Measurements from ENCODE around the gene DNER. TPM values are rescaled to one million over a fixed set of nuclear protein-coding genes. Genes with fewer than 3 reads are reported as not detected.

Gene DNER
- total and polyA plus RNA-seq, 2 donors (not counting 1 experiment from before 2014, with no cell fraction given): not detected

DNA sequence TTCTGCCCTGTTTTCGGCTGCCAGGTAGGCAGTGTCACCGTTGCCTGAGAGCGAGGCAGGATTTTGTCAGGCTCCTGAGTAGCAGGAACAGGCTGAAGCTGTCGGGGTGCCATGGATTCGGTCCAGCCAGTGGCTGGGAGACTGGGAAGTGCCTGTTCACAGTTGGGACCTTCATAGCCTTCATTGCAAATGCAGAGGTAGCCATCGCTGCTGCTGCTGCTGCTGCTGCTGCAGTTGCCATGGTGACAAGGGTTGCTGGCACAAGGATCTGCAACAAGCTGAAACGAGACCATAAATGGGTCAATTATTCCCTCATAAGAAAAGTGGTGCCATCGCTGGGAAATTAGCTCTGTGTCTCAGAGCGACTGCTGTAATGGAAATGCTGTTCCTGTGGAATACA, 122.7 kb downstream of the DNER start:
- no peak overlapping the region for H3K4me3 ChIP-seq (ENCODE audit: control extremely low read depth in 1 of 5, extremely low read depth in 1 of 5, insufficient read depth in 1 of 5, low read depth in 2 of 5, low read length in 4 of 5)
- Mint-ChIP-seq H3K27ac (no peak overlapping the region), H3K4me3 (no peak overlapping the region), H3K4me1 (no peaks in the 10 kb centered on the region), H3K9me3 (ENCODE audit: insufficient read depth) (no peaks in the 10 kb centered on the region), H3K27me3 (peaks cover 9% of the 10 kb centered on the region)
- H3K36me3 ChIP-seq (replicated peaks in 1 of 2; ENCODE audit: control extremely low read depth in 1 of 2, control insufficient read depth in 1 of 2, extremely low read depth in 1 of 2, insufficient read depth in 2 of 2, low read length in 1 of 2): no peaks in the 10 kb centered on the region
- no peaks in the 10 kb centered on the region for H4K20me1 ChIP-seq (ENCODE audit: control insufficient read depth, insufficient read depth, low read length, poor library complexity, severe bottlenecking)
- no peaks in the 10 kb centered on the region for H3K79me2 ChIP-seq (ENCODE audit: control insufficient read depth, insufficient read depth, low read length)
- no peak overlapping the region for H3K9ac ChIP-seq (ENCODE audit: low read length)
- no peaks in the 10 kb centered on the region for H3K9me3 ChIP-seq (ENCODE audit: control extremely low read depth in 1 of 3, control insufficient read depth in 2 of 3, insufficient read depth in 1 of 3, low read length in 2 of 3)
- TF ChIP-seq EZH2 (IDR thresholded peaks at IDR 0.05; ENCODE audit: borderline replicate concordance, insufficient read depth, low read depth, low read length, poor library complexity, severe bottlenecking): no peak
- H3K4me1 ChIP-seq (ENCODE audit: control insufficient read depth in 2 of 2, insufficient read depth in 2 of 2, low read length in 2 of 2): no peaks in the 10 kb centered on the region
- CTCF ChIA-PET: interaction anchor here (0.6 kb wide), 1 partner anchor 49 kb away, joined by 4 read pairs; no protein-coding TSS in a partner anchor
- WGBS (ENCODE audit: insufficient coverage): 81% methylated on average over 7 of the region's 9 CpGs
- intact Hi-C loops (cut with micrococcal nuclease): no loop called here
- H3K4me2 ChIP-seq (replicated peaks; ENCODE audit: low read depth, low read length, poor library complexity, severe bottlenecking): no peak overlapping the region
- H3K27ac ChIP-seq (ENCODE audit: low read length in 2 of 2): no peak overlapping the region
- POLR2A ChIA-PET: no interaction called here
- ATAC-seq (ENCODE audit: low read depth) (no peak), DNase-seq (no peak)
- H2AFZ ChIP-seq (ENCODE audit: insufficient read depth, low read depth, low read length, poor library complexity, severe bottlenecking): no peak overlapping the region
- peaks cover 0 to under 1% (median 0%) of the 10 kb centered on the region in 4 experiments for H3K27me3 ChIP-seq (replicated peaks in 1 of 4; ENCODE audit: control extremely low read depth in 1 of 4, control insufficient read depth in 3 of 4, insufficient read depth in 4 of 4, low read length in 3 of 4)

DNA sequence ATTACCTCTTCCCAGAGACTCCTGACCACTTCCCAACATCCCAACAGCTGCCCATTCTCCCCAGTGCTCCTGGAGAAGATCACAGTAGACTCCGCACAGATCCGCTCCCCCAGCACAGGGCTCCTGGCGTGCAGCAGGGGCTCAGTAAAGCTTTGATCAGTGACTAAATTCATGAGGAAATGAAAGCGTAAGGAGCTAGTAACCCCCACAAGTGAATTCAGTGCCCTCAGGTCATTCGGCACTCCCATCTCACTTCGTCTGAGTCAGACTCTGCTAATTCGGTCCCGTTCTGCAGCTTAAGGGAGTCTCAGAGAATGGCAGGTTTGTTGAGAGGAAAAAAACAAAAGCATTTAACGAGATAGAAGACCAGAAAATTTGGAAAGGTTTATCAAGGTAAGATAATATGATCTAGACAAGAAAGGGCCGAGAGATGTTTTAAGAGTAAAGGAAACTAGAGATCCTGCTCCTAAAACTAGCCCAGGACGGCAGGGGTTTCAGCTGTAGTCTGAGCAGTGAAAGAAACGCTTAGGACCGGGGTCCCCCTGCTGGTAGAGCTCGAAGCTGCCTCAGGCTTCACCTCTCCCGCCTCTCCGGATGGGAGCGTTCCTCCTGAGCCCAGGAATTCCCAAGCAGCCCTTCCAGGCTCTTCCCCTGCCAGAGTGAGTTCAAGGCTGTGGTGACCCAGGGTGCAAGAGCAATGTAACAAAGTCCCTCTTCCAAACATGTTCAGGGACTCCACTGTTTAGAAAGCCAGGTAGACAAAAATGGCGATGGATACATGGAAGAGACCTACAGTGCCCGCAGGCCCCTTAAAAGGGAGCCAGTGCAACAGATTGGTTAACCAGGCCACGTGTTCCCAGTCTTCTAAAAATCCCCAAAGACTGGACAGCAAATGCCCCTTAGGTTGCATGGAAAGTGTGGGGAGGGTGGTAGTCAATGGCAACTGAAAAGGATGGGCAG, 127.3 kb downstream of the DNER start:
- H3K9me3 Mint-ChIP-seq (ENCODE audit: insufficient read depth): no peaks in the 10 kb centered on the region
- Histone ChIP-seq H3K27ac (ENCODE audit: low read length in 2 of 2) (no peak overlapping the region), H3K4me3 (ENCODE audit: control extremely low read depth in 1 of 5, extremely low read depth in 1 of 5, insufficient read depth in 1 of 5, low read depth in 2 of 5, low read length in 4 of 5) (no peak overlapping the region), H3K36me3 (replicated peaks in 1 of 2; ENCODE audit: control extremely low read depth in 1 of 2, control insufficient read depth in 1 of 2, extremely low read depth in 1 of 2, insufficient read depth in 2 of 2, low read length in 1 of 2) (no peaks in the 10 kb centered on the region), H3K9ac (ENCODE audit: low read length) (no peak overlapping the region), H2AFZ (ENCODE audit: insufficient read depth, low read depth, low read length, poor library complexity, severe bottlenecking) (no peak overlapping the region), H3K9me3 (ENCODE audit: control extremely low read depth in 1 of 3, control insufficient read depth in 2 of 3, insufficient read depth in 1 of 3, low read length in 2 of 3) (no peaks in the 10 kb centered on the region), H3K27me3 (replicated peaks in 1 of 4; ENCODE audit: control extremely low read depth in 1 of 4, control insufficient read depth in 3 of 4, insufficient read depth in 4 of 4, low read length in 3 of 4) (peaks cover 0 to 2% (median 0%) of the 10 kb centered on the region in 4 experiments), H3K4me1 (ENCODE audit: control insufficient read depth in 2 of 2, insufficient read depth in 2 of 2, low read length in 2 of 2) (no peaks in the 10 kb centered on the region), H3K79me2 (ENCODE audit: control insufficient read depth, insufficient read depth, low read length) (no peaks in the 10 kb centered on the region), H4K20me1 (ENCODE audit: control insufficient read depth, insufficient read depth, low read length, poor library complexity, severe bottlenecking) (no peaks in the 10 kb centered on the region), H3K4me2 (replicated peaks; ENCODE audit: low read depth, low read length, poor library complexity, severe bottlenecking) (no peak overlapping the region)
- H3K4me1 Mint-ChIP-seq: no peaks in the 10 kb centered on the region
- intact Hi-C loops (cut with micrococcal nuclease): loop anchor here (5.0 kb wide), 1 partner anchor 1695 kb away; no protein-coding TSS in a partner anchor
- 45% methylated on average over 19 of the region's 20 CpGs for WGBS (ENCODE audit: insufficient coverage)
- peak; percentile 23 for DNase-seq
- no peak overlapping the region for H3K27ac Mint-ChIP-seq
- ATAC-seq (ENCODE audit: low read depth): no peak
- no peak for TF ChIP-seq EZH2 (IDR thresholded peaks at IDR 0.05; ENCODE audit: borderline replicate concordance, insufficient read depth, low read depth, low read length, poor library complexity, severe bottlenecking)
- TF ChIP-seq, protein P1, sequence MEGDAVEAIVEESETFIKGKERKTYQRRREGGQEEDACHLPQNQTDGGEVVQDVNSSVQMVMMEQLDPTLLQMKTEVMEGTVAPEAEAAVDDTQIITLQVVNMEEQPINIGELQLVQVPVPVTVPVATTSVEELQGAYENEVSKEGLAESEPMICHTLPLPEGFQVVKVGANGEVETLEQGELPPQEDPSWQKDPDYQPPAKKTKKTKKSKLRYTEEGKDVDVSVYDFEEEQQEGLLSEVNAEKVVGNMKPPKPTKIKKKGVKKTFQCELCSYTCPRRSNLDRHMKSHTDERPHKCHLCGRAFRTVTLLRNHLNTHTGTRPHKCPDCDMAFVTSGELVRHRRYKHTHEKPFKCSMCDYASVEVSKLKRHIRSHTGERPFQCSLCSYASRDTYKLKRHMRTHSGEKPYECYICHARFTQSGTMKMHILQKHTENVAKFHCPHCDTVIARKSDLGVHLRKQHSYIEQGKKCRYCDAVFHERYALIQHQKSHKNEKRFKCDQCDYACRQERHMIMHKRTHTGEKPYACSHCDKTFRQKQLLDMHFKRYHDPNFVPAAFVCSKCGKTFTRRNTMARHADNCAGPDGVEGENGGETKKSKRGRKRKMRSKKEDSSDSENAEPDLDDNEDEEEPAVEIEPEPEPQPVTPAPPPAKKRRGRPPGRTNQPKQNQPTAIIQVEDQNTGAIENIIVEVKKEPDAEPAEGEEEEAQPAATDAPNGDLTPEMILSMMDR (IDR thresholded peaks at IDR 0.05): peak; percentile 30
- ChIA-PET POLR2A (no interaction called here), CTCF (interaction anchor here (0.7 to 1.9 kb wide), 4 partner anchors 9 to 1931 kb away, joined by 3 to 10 read pairs (median 4); no protein-coding TSS in a partner anchor)
- H3K27me3 Mint-ChIP-seq: peaks cover 15% of the 10 kb centered on the region
- no peak overlapping the region for H3K4me3 Mint-ChIP-seq
